Liver (tissue), 9 donors: ENCODE measurements around the gene DUSP8. TPM values are rescaled to one million over a fixed set of nuclear protein-coding genes. Genes with fewer than 3 reads are reported as not detected.

Experiments used
- DNase-seq: peaks from one replicate; pipeline ENCODE4 v3.0.0-alpha.2; 2017; ENCODE audit warnings: low spot score
- H3K27ac ChIP-seq, 2 donors: one replicate each; pipeline ENCODE4 v1.7.0; 2013; ENCODE audit warnings: inconsistent platforms in 2 of 2, low read length in 2 of 2, control low read depth in 1 of 2, low read depth in 1 of 2, mild to moderate bottlenecking in 1 of 2
- H3K27me3 ChIP-seq, 4 donors: one replicate each; pipeline versions ENCODE4 v1.6.1 to v1.7.0; 2013; ENCODE audit warnings: low read length in 3 of 4, inconsistent platforms in 1 of 4, mild to moderate bottlenecking in 1 of 4, moderate library complexity in 1 of 4; ENCODE audit not compliant: control insufficient read depth in 4 of 4, insufficient read depth in 4 of 4
- H3K36me3 ChIP-seq, 4 donors: one replicate each; pipeline versions ENCODE4 v1.6.1 to v1.7.0; 2013; ENCODE audit warnings: low read length in 3 of 4, mild to moderate bottlenecking in 3 of 4, low read depth in 1 of 4, moderate library complexity in 1 of 4; ENCODE audit not compliant: control insufficient read depth in 4 of 4, insufficient read depth in 3 of 4
- H3K4me1 ChIP-seq, 4 donors: one replicate each; pipeline versions ENCODE4 v1.6.1 to v1.7.0; 2013; ENCODE audit warnings: low read length in 3 of 4, mild to moderate bottlenecking in 3 of 4, moderate library complexity in 1 of 4; ENCODE audit not compliant: control insufficient read depth in 4 of 4, insufficient read depth in 4 of 4
- H3K4me3 ChIP-seq, 3 donors: one replicate each; pipeline versions ENCODE4 v1.6.1 to v1.7.0; 2013; ENCODE audit warnings: low read length in 3 of 3, control low read depth in 1 of 3, low read depth in 1 of 3, mild to moderate bottlenecking in 1 of 3
- H3K9ac ChIP-seq, 2 donors: one replicate each; pipeline ENCODE4 v1.7.0; 2013; ENCODE audit warnings: low read length in 2 of 2, mild to moderate bottlenecking in 2 of 2, moderate library complexity in 2 of 2, control low read depth in 1 of 2, low read depth in 1 of 2
- H3K9me3 ChIP-seq, 4 donors: one replicate each; pipeline versions ENCODE4 v1.6.1 to v1.7.0; 2013; ENCODE audit warnings: low read length in 3 of 4; ENCODE audit not compliant: control insufficient read depth in 4 of 4
- ATF3 ChIP-seq: IDR thresholded peaks from 2 replicates; pipeline ENCODE4 v1.6.1; 2016; ENCODE audit warnings: antibody characterized with exemption
- CTCF ChIP-seq: fragments of 150-350 bp; IDR thresholded peaks from 2 replicates; pipeline ENCODE4 v1.5.1; 2017; ENCODE audit warnings: improper control_type of control experiment, low read depth, low read length; ENCODE audit not compliant: missing input control
- EGR1 ChIP-seq, 2 donors: IDR thresholded peaks; 2 replicates each; pipeline ENCODE4 v1.6.1; 2016 to 2018; ENCODE audit warnings: antibody characterized with exemption in 2 of 2, low read depth in 2 of 2
- FOXA1 ChIP-seq: IDR thresholded peaks from 2 replicates; pipeline ENCODE4 v1.6.1; 2016; ENCODE audit warnings: antibody characterized with exemption
- FOXA2 ChIP-seq: IDR thresholded peaks from 2 replicates; pipeline ENCODE4 v1.6.1; 2016; ENCODE audit warnings: antibody characterized with exemption
- GABPA ChIP-seq, 2 donors: IDR thresholded peaks in 1 of 2; conservative IDR thresholded peaks in 1 of 2; 2 replicates each; pipeline ENCODE4 v1.6.1; 2016; ENCODE audit warnings: antibody characterized with exemption in 2 of 2, mild to moderate bottlenecking in 1 of 2, moderate library complexity in 1 of 2
- HNF4A ChIP-seq, 2 donors: conservative IDR thresholded peaks; 2 replicates each; pipeline ENCODE4 v1.6.1; 2016; ENCODE audit warnings: antibody characterized with exemption in 2 of 2, mild to moderate bottlenecking in 2 of 2
- HNF4G ChIP-seq: IDR thresholded peaks from 2 replicates; pipeline ENCODE4 v1.6.1; 2016; ENCODE audit warnings: antibody characterized with exemption
- JUND ChIP-seq, 2 donors: IDR thresholded peaks; 2 replicates each; pipeline ENCODE4 v1.6.1; 2016; ENCODE audit warnings: antibody characterized with exemption in 2 of 2
- MAX ChIP-seq: IDR thresholded peaks from 2 replicates; pipeline ENCODE4 v1.6.1; 2016; ENCODE audit warnings: antibody characterized with exemption
- NR2F2 ChIP-seq: IDR thresholded peaks from 2 replicates; pipeline ENCODE4 v1.6.1; 2016; ENCODE audit warnings: antibody characterized with exemption
- RAD21 ChIP-seq, 2 donors: IDR thresholded peaks; 2 replicates each; pipeline ENCODE4 v1.6.1; 2016; ENCODE audit warnings: antibody characterized with exemption in 2 of 2, mild to moderate bottlenecking in 2 of 2
- REST ChIP-seq: IDR thresholded peaks from 2 replicates; pipeline ENCODE4 v1.6.1; 2016; ENCODE audit warnings: antibody characterized with exemption, mild to moderate bottlenecking
- RXRA ChIP-seq, 2 donors: IDR thresholded peaks; 2 replicates each; pipeline ENCODE4 v1.6.1; 2017 to 2018; ENCODE audit warnings: antibody characterized with exemption in 2 of 2, mild to moderate bottlenecking in 1 of 2
- SP1 ChIP-seq: IDR thresholded peaks from 2 replicates; pipeline ENCODE4 v1.6.1; 2018; ENCODE audit warnings: antibody characterized with exemption, mild to moderate bottlenecking
- TAF1 ChIP-seq: conservative IDR thresholded peaks from 2 replicates; pipeline ENCODE4 v1.6.1; 2016; ENCODE audit warnings: antibody characterized with exemption, mild to moderate bottlenecking
- YY1 ChIP-seq: IDR thresholded peaks from 2 replicates; pipeline ENCODE4 v1.6.1; 2016; ENCODE audit warnings: antibody characterized with exemption, mild to moderate bottlenecking
- ZBTB33 ChIP-seq: IDR thresholded peaks from 2 replicates; pipeline ENCODE4 v1.6.1; 2016; ENCODE audit warnings: antibody characterized with exemption
- WGBS: extraction: QIAGEN DNeasy Blood & Tissue Kit; methylation state at CpG from one replicate; pipeline ENCODE4 v1.1.7; 2013; 5-methylcytosine and 5-hydroxymethylcytosine counted together
- polyA plus RNA-seq, 2 donors: library from polyadenylated mRNA; stranded (reverse) in 1 of 2; unstranded in 1 of 2; fragments of 200-250 nt in 1 of 2; fragments of >200 nt in 1 of 2; fragmentation: Nextera tagmentation in 1 of 2; extraction: Ambion mirVana in 1 of 2; gene quantifications; one replicate each; pipeline versions ENCODE4 v1.2.1 to v1.2.3, GENCODE V29; 2013 to 2015
- total RNA-seq, 2 donors: library from RNA; depleted of rRNA; stranded (reverse); fragments of >200 nt; gene quantifications; one replicate each; pipeline ENCODE4 v1.2.3, GENCODE V29; 2014
- donor health status: healthy.
- donor health status: healthy.
- donor health status: healthy.
- donor health status: healthy.
- donor health status: healthy.

The DUSP8 gene
- total and polyA plus RNA-seq, 4 donors, result 0.06 to 0.33 (median 0.21) TPM

- no peaks in the 10 kb centered on the region for H3K9me3 ChIP-seq
- H3K4me1 ChIP-seq, result peaks cover 0 to 5% (median 0%) of the 10 kb centered on the region in 4 donors
- peaks cover 0 to 10% (median 2%) of the 10 kb centered on the region in 4 donors for H3K36me3 ChIP-seq
- no peak for TF ChIP-seq YY1
- TF ChIP-seq NR2F2, result no peak
- no peak for TF ChIP-seq HNF4G
- TF ChIP-seq JUND (IDR thresholded peaks at IDR 0.05), result no peak
- TF ChIP-seq MAX, result no peak
- TF ChIP-seq HNF4A (conservative IDR thresholded peaks at IDR 0.05), result no peak
- no peak for TF ChIP-seq ATF3
- no peak for TF ChIP-seq GABPA (IDR thresholded peaks at IDR 0.05 in 1 of 2, conservative IDR thresholded peaks at IDR 0.05 in 1 of 2)
- H3K27ac ChIP-seq, result no peak overlapping the region
- no peak overlapping the region for H3K4me3 ChIP-seq
- H3K27me3 ChIP-seq, result no peaks in the 10 kb centered on the region
- DNase-seq, result no peak
- H3K9ac ChIP-seq, result no peak overlapping the region
- WGBS, result 95% methylated on average over 19 of the region's 19 CpGs
These were observed 41.2 kb downstream of the DUSP8 start for GRCh38 chr11:1530686-1531448.

- TF ChIP-seq FOXA1 (no peak), RAD21 (IDR thresholded peaks at IDR 0.05) (no peak), REST (no peak), YY1 (no peak), HNF4G (no peak), JUND (IDR thresholded peaks at IDR 0.05) (no peak), ZBTB33 (no peak), ATF3 (no peak), MAX (no peak), HNF4A (conservative IDR thresholded peaks at IDR 0.05) (no peak), CTCF (no peak), FOXA2 (no peak), RXRA (IDR thresholded peaks at IDR 0.05) (no peak), SP1 (no peak), EGR1 (IDR thresholded peaks at IDR 0.05; ENCODE audit: low read depth in 2 of 2) (no peak), TAF1 (no peak), NR2F2 (no peak), GABPA (IDR thresholded peaks at IDR 0.05 in 1 of 2, conservative IDR thresholded peaks at IDR 0.05 in 1 of 2) (no peak)
- H3K9me3 ChIP-seq, result no peaks in the 10 kb centered on the region
- H3K27me3 ChIP-seq, result no peaks in the 10 kb centered on the region
- DNase-seq, result no peak
- no peak overlapping the region for H3K9ac ChIP-seq
- no peak overlapping the region for H3K27ac ChIP-seq
- H3K36me3 ChIP-seq, result peaks cover 0 to 4% (median 2%) of the 10 kb centered on the region in 4 donors
- 93% methylated on average over 5 of the region's 5 CpGs for WGBS
- H3K4me1 ChIP-seq, result no peaks in the 10 kb centered on the region
- no peak overlapping the region for H3K4me3 ChIP-seq
These were observed 42.3 kb downstream of the DUSP8 start for GRCh38 chr11:1529774-1530173.
